ENCODE data around the gene RGS10.

DNA sequence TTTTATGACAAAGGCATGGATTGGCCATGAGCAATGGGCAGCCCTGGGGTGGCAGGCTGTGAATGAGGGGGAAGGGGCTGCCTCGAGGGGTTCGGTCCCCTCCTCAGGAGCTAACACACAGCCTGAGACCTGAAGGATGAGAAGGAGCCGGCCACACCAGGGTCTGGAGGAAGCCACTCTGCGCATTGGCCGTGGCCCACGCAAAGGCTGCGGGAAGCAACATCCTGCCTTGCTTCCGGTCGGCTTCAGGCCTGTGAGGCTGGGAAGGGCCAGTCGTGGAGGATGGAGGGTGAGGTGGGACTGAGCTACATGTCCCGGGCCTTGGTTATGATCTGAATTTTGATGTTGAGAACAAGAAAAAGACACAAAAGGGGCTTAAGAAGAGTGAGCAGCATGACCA, 49.4 kb downstream of the RGS10 start:
- TF ChIP-seq EP300 (IDR thresholded peaks at IDR 0.05) (no peak), POLR2A (IDR thresholded peaks at IDR 0.05; ENCODE audit: low read depth) (no peak)

Data from esophagus muscularis mucosa (tissue), 2 donors.